OCI-LY7 (cell line): ENCODE data around the gene PLA2G4E. TPM values are rescaled to one million over a fixed set of nuclear protein-coding genes. Genes with fewer than 3 reads are reported as not detected.

ENCODE experiments used
- BruUV-seq: library from RNA; stranded (reverse); fragments of 400-500 nt; replicated peaks from 2 replicates; lab custom pipeline; 2021; lab: Mats Ljungman, UMichigan
- CTCF ChIA-PET: fragments of 300-600 bp; sonication (Branson Sonifier 250); formaldehyde crosslinking; loops from one replicate; lab custom pipeline; 2022; ENCODE audit warnings: antibody characterized with exemption; ENCODE audit not compliant: unreplicated experiment; lab: Charles Lee
- POLR2A ChIA-PET: fragments of 300-600 bp; sonication (Branson Sonifier 250); formaldehyde crosslinking; loops from one replicate; lab custom pipeline; 2022; ENCODE audit warnings: antibody characterized with exemption; lab: Charles Lee
- DNase-seq: peaks from one replicate; pipeline ENCODE4 v3.0.0-alpha.2; 2015; ENCODE audit warnings: low spot score
- H2AFZ ChIP-seq: fragments of 200-600 bp; sonication (generic), shearing (Covaris generic); 2 replicates; pipeline ENCODE4 v1.6.1; 2014; ENCODE audit warnings: mild to moderate bottlenecking, antibody characterized with exemption, low read length, moderate library complexity
- H3K27ac ChIP-seq: fragments of 200-600 bp; sonication (generic); 2 replicates; pipeline ENCODE4 v1.5.1; 2014; ENCODE audit warnings: mixed run types, low read depth, mild to moderate bottlenecking, moderate library complexity, low read length, inconsistent platforms; ENCODE audit not compliant: poor library complexity, severe bottlenecking
- H3K36me3 ChIP-seq: fragments of 200-600 bp; sonication (generic); 2 replicates; pipeline ENCODE4 v1.6.1; 2014; ENCODE audit warnings: mild to moderate bottlenecking, antibody characterized with exemption, low read length, moderate library complexity, mixed read lengths; ENCODE audit not compliant: insufficient read depth
- H3K4me1 ChIP-seq: fragments of 200-600 bp; sonication (generic); 2 replicates; pipeline ENCODE4 v1.5.1; 2014; ENCODE audit warnings: mild to moderate bottlenecking, low read length; ENCODE audit not compliant: insufficient read depth, poor library complexity, severe bottlenecking
- H3K4me2 ChIP-seq: fragments of 200-600 bp; sonication (generic); 2 replicates; pipeline ENCODE4 v1.6.1; 2014; ENCODE audit warnings: mild to moderate bottlenecking, low read length
- H3K4me3 ChIP-seq: fragments of 200-600 bp; sonication (generic); 2 replicates; pipeline ENCODE4 v1.5.1; 2014; ENCODE audit warnings: mild to moderate bottlenecking, low read depth, low read length; ENCODE audit not compliant: poor library complexity, severe bottlenecking
- H3K79me2 ChIP-seq: fragments of 200-600 bp; sonication (generic); 2 replicates; pipeline ENCODE4 v1.6.1; 2016; ENCODE audit warnings: low read depth, mild to moderate bottlenecking, low read length, moderate library complexity, mixed read lengths; ENCODE audit not compliant: insufficient read depth
- H3K9me2 ChIP-seq: fragments of 200-600 bp; sonication (generic); 2 replicates; pipeline ENCODE4 v1.6.1; 2016; ENCODE audit warnings: mild to moderate bottlenecking, low read length, mixed read lengths; ENCODE audit not compliant: insufficient read depth
- H3K9me3 ChIP-seq: fragments of 200-600 bp; sonication (generic); 2 replicates; pipeline ENCODE4 v1.6.1; 2014; ENCODE audit warnings: mild to moderate bottlenecking, mixed run types, low read length, mixed read lengths
- H4K20me1 ChIP-seq: fragments of 200-600 bp; sonication (generic); 2 replicates; pipeline ENCODE4 v1.6.1; 2014; ENCODE audit warnings: mild to moderate bottlenecking, antibody characterized with exemption, low read length, moderate library complexity, mixed read lengths; ENCODE audit not compliant: insufficient read depth
- CTCF ChIP-seq: fragments of 200-600 bp; sonication (generic); conservative IDR thresholded peaks from 2 replicates; pipeline ENCODE4 v1.5.1; 2014; ENCODE audit warnings: mild to moderate bottlenecking, antibody characterized with exemption, low read length, moderate library complexity, mixed read lengths
- EZH2phosphoT487 ChIP-seq: fragments of 200-600 bp; sonication (generic); IDR thresholded peaks from 2 replicates; pipeline ENCODE4 v1.6.1; 2018; ENCODE audit warnings: low read depth, borderline replicate concordance, mild to moderate bottlenecking, mixed run types, antibody characterized with exemption, low read length, moderate library complexity, mixed read lengths
- intact Hi-C: fragments of 100-400 bp; cut with micrococcal nuclease; formaldehyde crosslinking; loops from one replicate; pipeline ENCODE4 v1.10.0; 2022; ENCODE audit not compliant: unreplicated experiment
- total RNA-seq, 2 experiments: library from RNA; depleted of rRNA in 1 of 2; stranded (reverse); fragments of >200 nt in 1 of 2; shearing (Covaris generic) in 1 of 2; gene quantifications; 2 replicates each; pipeline ENCODE4 v1.2.3, GENCODE V29; 2014 to 2022

Gene PLA2G4E
- total RNA-seq, 2 experiments from 2014 or later, result not detected

- Histone ChIP-seq H3K9me2 (no peaks in the 10 kb centered on the region), H3K4me3 (no peak overlapping the region), H3K27ac (no peak overlapping the region), H3K4me1 (peaks cover 18% of the 10 kb centered on the region), H3K4me2 (no peak overlapping the region), H3K9me3 (no peaks in the 10 kb centered on the region), H3K36me3 (peaks cover 10% of the 10 kb centered on the region; the same call in 1 of the 2 replicates), H3K79me2 (no peaks in the 10 kb centered on the region), H2AFZ (no peak overlapping the region), H4K20me1 (no peaks in the 10 kb centered on the region)
- BruUV-seq, result TSS peak; percentile 12
- TF ChIP-seq EZH2phosphoT487, result no peak
- TF ChIP-seq CTCF, result no peak
- ChIA-PET POLR2A (interaction anchor here (1.7 kb wide), 1 partner anchor 24 kb away, joined by 3 read pairs; no protein-coding TSS in a partner anchor), CTCF (no interaction called here)
- DNase-seq, result no peak
- intact Hi-C loops, result no loop called here
Measured at GRCh38 chr15:41937568-41937923, 83.3 kb downstream of the PLA2G4E start.

DNA sequence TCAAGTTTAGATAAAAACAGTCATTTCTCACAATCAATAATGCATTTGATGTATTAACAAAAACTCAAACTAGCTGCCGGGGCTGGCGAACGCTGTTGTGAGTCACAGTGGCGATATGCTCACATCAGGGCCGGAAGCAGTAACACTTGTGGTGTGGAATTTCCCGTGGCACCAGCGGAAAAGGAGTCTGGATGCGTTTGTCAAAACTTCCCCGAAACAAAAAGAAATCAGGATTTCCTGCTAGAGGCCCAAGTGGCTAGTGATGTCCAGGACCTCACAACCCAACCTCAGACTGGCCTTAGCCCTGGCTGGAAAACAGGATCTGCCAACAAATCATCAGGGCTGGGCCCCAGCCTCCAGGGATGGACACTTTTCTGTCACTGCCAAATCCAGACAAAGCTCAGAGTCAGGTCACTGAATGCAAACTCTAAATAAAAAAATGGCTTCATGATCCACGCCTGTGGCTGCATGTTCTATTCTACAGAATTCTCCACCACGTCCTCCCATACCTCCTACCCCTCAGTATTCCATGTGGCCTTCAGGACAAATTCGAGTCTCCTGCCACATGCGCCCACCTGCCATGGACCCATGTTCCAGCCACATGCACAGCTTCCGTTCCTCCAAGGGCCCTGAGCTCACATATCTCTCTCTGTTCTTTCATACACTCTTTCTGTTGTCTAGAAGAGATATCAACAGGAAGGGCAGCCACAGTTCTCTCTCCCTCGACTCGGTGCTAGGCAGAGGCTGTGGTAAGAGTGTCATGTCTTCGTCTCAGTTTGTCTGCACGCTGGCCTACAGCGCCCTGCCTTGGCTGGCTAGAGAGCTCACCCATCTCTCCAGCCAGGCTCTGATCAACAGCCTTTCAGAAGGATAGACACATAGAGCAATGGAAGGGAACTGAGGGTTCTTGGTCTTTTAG is 83.9 kb downstream of the PLA2G4E start:
- no TSS peak for BruUV-seq
- Histone ChIP-seq H3K27ac (no peak overlapping the region), H3K9me3 (no peaks in the 10 kb centered on the region), H3K4me2 (no peak overlapping the region), H3K4me3 (no peak overlapping the region), H3K9me2 (no peaks in the 10 kb centered on the region), H3K36me3 (peaks cover 10% of the 10 kb centered on the region; the same call in 1 of the 2 replicates), H4K20me1 (no peaks in the 10 kb centered on the region), H3K79me2 (no peaks in the 10 kb centered on the region), H2AFZ (no peak overlapping the region), H3K4me1 (peaks cover 18% of the 10 kb centered on the region)
- POLR2A ChIA-PET, result interaction anchor here (1.7 kb wide), 1 partner anchor 25 kb away, joined by 3 read pairs; no protein-coding TSS in a partner anchor
- intact Hi-C loops, result no loop called here
- CTCF ChIA-PET, result no interaction called here
- DNase-seq, result no peak
- TF ChIP-seq CTCF (no peak), EZH2phosphoT487 (no peak)

GRCh38 chr15:41936155-41936554 is 84.7 kb downstream of the PLA2G4E start:
- no peak overlapping the region for H3K4me2 ChIP-seq
- intact Hi-C loops, result no loop called here
- no peak for DNase-seq

More at GRCh38 chr15:41936155-41936554, 84.7 kb downstream of the PLA2G4E start:
- H3K4me1 ChIP-seq, result peaks cover 18% of the 10 kb centered on the region
- TF ChIP-seq EZH2phosphoT487 (no peak), CTCF (no peak)
- H3K9me3 ChIP-seq, result no peaks in the 10 kb centered on the region
- BruUV-seq, result no TSS peak
- H3K9me2 ChIP-seq, result no peaks in the 10 kb centered on the region
- no peak overlapping the region for H3K4me3 ChIP-seq
- H3K36me3 ChIP-seq, result peaks cover 10% of the 10 kb centered on the region; the same call in 1 of the 2 replicates
- H3K27ac ChIP-seq, result no peak overlapping the region
- no peak overlapping the region for H2AFZ ChIP-seq
- H4K20me1 ChIP-seq, result no peaks in the 10 kb centered on the region
- CTCF ChIA-PET, result interaction anchor here (0.6 kb wide), 1 partner anchor 118 kb away, joined by 3 read pairs; no protein-coding TSS in a partner anchor
- H3K79me2 ChIP-seq, result no peaks in the 10 kb centered on the region
- POLR2A ChIA-PET, result interaction anchor here (1.7 kb wide), 1 partner anchor 26 kb away, joined by 3 read pairs; no protein-coding TSS in a partner anchor
